GM19193 (cell line): ENCODE results near the gene SLC4A8.

Experiments
- POLR2A ChIP-seq: IDR thresholded peaks from 4 replicates; pipeline ENCODE4 v1.6.1; 2011; ENCODE audit not compliant: insufficient read depth, insufficient read length; ENCODE audit errors: extremely low read depth

SLC4A8 gene

DNA sequence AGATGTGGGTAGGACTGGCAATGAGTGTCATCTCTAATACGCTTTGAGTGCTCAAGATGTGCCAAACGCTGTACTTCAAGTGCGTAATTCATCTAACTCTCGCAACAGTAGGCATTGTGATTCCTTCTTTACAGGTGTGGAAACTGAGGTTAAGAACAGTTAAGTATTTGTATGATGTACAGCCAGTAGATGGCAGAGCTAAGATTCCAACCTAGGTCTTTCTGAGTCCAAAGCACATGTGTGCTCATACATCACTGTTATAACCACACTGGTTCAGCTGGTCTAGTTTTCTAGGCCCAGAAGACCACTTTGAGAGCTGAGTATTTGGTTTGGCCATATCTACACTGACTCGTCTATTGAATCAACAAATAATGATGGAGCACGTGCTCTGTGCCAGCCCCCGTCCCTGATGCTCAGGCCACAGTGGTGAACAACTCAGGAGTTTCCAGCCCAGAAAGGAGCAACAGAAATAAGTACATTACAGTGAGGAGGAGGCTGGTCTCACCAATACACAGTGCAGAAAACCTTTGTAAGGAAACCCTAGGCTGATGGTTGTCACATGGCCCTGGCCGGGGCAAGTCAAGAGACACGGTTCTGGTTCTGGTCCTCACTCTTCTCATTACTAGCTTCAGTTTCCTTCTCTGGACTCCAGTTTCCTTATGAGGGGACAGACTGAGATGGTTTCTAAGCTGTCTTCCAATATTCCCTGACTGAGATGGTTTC lies 97.1 kb downstream of the SLC4A8 start:
- no peak for TF ChIP-seq POLR2A

DNA sequence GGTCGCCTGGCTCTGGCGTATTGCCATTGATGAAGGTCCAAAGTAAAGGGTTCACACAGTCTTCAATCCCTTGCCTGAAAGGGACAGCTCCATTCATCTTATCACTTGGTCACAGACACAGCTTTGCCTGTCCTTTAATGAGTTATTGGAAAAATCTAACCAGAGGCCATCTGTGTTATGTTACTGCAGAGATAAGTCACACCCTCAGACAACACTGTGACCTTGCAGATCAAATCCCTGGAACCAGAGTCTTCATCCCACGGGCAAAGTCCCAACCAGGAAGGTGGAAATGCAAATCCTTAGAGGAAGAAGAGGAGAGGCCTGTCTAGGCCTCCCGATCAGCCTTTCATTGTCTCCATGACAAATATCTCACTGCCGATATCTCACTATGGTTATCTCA lies 98.1 kb downstream of the SLC4A8 start:
- no peak for TF ChIP-seq POLR2A

DNA sequence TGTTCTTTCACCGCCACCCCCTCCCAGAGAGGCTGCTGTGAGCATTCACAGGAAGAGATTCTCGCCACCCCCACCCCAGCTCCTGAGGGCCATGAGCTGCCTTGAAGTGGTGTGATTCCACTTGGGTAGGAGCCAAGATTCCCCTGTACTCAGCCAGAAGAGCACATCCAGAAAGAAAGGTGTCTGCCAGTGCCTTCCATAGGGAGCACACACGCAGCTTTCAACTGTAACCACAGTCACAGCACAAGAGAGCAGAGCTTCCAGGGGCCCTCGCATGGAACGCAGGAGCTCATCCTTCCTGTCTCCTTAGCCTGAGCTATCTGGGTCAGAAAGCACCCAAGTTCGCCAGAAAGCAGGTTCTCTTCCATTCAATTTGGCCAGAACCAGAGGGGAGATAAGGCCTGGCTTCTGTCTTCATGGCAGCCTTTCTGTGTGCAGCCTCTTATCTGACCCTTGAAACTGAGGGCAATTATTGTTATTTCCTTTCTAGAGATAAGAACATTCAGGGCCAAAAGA lies 99.8 kb downstream of the SLC4A8 start:
- TF ChIP-seq POLR2A: no peak

DNA sequence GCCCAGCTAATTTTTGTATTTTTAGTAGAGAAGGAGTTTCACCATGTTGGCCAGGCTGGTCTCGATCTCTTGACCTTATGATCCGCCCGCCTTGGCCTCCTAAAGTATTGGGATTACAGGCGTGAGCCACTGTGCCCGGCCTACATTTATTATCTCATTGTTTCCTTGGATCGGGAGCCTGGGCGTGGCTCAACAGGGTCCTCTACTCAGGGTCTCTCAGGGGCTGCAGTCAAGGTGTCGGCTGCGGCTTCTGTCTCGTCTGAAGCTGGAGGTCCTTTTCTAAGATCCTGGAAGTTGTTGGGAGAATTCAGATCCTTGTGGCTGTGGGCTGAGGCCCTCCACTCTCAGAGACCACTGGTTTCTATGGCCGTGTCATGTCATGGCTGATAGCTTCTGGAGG lies 100.9 kb downstream of the SLC4A8 start:
- no peak for TF ChIP-seq POLR2A

DNA sequence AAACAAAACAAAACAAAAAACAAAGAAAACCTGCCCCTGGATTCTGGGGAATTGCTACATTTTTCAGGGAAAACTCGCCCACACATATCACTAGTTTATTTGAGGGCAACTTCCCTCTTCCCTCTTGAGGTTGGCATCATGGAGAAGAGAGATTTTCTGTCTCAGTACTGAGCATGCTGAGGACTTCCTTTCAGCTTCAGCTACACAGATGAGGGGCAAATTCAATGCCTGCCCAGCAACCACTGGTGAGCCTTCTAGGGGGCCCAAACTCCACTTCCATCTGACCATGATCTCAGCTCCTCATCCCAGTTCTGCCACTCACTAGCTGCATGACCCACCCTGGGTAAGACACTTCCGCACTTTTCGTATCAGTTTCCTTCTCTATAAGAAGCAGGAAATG lies 103.3 kb downstream of the SLC4A8 start:
- TF ChIP-seq POLR2A: no peak

DNA sequence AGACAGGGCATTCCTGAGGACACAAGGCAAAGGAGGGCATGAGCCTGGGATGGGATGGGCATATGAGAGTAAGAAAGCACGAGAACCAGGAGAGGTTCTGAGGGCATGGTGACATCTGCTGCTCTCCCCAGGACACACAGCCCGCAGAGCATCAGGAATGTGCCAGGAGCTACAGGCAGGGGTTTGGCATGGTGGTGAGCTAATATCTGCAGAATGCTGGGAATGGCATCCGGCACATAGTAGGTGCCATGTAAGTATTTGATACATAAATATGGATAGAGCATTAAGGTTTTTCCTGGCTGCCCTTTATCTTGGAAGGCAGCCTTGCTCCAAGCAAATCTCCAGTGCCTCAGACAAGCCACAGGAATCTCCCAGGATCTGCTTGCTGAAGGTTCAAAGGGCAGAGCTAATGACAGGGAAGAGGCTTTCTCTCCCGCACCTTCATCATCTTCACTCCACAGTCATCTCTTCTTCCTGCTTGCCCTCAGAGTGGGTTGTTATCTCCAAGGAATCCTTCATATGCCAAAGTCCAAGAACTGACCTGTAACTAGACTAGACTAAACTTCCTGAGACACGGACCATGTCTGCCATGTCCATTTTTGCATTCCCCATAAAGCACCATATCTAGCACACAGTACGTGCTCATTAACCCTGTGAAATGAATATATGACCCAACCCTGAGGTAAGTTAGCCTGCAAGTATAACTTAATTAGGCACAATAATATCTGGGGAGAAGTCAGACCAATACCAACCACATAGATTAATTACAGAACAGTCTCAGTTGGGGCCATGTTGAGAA lies 104.4 kb downstream of the SLC4A8 start:
- no peak for TF ChIP-seq POLR2A

DNA sequence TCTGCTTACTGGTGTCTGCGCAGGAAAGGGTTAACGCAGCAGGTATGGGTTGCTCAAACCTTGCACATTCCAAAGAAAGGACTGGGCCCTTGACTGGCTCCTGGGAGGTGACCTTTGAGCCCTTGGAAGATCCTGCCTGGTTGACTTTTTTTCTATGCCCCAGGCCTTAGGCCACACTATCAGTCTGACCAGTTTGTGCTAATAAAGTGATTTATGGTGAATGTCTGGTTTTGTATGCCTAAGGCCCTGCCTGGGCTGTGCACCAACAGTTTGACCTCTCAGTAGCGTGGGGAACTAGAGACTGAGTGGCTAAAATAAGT lies 105.0 kb downstream of the SLC4A8 start:
- no peak for TF ChIP-seq POLR2A

DNA sequence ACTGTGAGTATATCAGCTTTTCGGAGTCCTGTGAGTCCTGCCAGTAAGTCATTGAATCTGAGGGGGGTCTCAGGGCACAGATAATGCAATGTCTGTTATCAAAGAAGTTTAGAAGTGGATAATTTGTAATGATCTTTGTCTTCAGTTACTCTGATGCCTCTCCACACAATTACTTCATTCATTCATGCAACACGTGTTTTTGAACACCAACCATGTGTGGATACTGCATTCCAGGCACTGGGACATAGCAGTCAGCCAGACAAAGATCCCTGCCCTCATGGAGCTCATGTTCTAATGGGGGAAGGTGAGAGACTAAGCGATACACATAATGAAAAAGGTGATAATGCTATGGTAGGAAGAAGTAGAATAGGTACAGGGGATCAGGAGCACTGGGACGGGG lies 105.6 kb downstream of the SLC4A8 start:
- TF ChIP-seq POLR2A: no peak

DNA sequence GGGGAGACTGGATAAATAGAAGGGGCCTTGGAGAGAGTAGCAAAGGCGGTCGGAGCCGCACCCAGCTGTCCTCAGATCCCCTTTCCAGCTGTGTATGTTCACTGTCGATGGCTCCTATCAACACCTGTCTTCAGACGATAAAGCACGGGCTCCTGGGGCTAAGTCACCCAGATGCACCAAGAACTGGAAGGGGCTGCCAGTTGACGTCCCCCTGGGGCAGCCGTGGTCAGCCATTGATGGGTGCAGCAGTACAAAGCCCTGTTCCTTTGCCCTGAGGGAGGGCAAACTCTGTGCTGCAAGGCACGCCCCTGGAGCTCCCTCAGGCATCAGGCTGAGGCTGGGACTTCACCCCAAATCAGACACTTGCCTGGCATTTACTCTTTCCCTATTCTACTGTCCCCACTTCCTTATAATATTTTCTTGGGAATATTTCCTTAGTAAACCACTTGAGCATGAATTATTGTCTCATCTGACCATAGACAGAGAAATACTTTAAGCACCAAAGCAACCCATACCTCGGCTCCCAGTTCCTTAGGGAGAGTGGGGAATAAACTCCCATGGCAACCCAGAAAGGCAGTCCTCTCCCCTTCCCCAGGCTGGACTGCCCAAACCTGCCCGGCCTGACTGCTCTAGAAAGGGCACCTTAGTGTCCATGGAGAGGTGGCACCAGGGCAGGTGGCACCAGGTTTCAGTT lies 106.8 kb downstream of the SLC4A8 start:
- no peak for TF ChIP-seq POLR2A

DNA sequence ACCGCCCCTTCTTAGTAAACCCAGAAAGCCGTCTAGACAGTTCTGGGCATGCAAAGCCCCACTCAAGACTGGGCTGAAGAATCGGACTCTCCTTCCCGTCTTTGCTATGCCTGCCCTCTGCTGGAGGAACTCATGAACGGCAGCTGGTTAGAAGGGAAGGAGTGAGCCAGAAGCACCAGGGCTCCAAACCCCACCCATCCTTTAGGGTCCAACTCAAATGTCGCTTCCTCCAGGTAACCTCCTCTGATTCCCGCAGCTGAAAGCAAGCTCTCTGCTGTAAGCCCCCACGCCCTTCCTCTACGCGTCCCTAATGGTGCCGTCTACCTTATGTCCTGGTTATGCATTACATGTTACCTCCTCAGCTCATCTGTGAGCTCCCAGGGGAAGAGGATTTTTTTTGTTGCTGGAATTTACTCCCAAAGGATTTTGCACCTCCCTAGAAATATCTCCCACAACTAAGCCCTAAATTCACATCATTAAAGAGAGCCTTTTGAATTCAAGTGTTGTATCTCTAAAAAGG lies 107.4 kb downstream of the SLC4A8 start:
- no peak for TF ChIP-seq POLR2A

DNA sequence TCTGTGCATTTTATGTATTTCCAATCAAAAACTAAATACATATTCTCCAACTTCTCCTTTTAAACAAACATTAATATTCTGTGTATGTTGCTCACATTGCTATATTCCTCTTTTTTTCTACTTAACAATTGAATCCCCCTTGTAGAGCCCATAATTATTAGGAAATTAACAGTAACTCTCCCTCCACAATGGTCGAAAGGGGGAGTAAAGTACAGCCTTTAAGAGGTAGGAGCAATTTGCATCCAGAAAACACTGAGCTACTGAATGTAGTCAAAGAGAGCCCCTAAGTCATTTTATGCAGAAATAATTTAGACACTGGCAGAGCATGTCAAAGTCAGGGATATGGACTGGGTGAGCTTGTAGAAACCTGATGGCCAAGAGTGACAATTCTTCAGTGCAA lies 109.2 kb downstream of the SLC4A8 start:
- TF ChIP-seq POLR2A: no peak

DNA sequence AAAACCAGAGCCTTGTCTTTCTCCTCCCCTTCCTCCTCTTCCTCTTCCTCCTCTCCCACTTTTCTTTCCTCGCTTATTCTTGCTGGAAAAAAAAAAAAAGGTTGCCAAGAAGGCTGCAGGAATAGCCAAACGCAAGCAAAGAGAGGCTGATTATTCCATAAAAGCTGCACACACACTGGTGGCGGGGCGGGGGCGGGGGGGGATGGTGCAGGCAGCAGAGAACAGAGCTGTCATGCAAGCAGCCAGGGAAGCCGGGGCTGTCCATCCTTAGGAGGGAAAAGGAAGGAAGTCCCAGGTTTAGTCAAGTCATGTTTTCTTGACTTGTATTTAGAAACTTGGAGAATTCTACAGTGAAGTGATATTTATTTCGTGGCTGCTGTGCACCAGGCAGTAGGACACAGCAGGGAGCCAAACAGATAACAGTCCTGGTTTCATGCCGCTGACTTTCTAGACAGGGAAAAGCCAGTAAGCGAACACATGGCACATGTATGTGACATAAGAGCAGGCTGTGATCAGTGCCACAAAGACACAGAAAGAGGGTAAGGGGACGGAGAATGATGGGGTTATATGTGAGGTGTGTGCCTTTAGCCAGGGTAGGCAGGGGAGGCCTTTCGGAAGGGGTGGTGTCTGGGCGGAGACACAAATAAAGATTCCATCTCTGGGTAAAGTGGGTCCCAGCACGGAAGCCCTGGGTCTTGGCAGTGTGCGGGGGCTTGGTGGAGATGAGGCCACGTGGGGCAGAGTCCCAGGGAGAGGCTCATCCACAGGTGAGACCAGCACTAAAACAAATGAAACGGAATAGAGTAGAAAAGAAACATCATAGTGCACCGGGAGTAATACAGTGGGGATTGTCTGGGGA lies 109.8 kb downstream of the SLC4A8 start:
- TF ChIP-seq POLR2A: no peak

DNA sequence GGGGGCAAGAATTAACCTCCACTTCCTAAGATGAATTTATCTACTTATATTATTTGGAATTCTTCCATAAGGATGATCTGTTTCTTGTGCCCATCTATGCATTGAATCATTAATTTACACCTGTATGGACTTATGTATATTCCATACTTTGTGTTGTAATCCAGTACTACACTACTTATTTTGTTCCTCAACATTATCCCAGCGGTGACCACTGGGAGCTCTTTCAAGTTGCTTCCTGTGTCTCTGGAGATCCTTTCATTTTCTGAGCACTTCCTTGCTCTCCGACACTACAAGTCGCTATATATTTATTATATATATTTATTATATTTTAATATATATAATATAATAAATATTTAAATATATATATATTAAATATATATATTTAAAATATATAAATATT lies 111.5 kb downstream of the SLC4A8 start:
- TF ChIP-seq POLR2A: no peak

DNA sequence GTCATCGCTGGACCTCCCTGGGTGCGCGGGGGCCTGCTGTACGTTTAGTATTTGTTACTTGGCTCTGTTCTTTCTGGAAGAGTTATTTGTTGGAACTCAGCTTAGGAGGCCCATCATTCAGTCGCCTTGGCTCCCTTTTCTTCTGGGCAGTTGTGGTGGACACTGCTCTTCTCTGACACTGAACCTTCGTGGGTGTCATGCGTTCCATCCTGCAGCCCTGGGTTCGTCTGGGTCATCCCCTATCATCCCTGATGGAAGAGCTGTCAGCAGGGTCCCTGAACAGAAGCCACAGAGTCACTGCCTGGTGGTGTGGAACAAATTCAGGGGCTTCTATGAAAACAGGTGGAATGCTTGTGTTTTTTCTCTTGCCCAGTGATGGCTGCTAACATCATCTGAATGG lies 113.5 kb downstream of the SLC4A8 start:
- no peak for TF ChIP-seq POLR2A

DNA sequence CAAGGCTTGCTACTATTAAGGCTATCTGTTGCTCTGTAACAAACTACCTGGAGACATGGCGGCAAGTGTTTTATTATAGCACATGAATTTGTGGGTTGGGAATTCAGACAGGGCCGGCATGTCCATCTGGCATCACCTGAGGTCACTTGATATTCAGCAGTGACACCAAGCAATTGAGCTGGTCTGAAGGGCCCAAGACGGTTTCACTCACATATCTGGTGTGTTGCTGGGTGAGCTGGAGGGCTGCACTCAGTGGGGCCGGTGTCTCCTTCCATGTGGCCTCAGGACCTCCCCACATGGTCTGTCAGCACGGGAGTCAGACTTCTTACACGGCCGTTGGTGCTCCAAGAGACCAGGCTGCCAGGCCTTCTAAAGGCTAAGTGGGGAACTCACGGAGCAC lies 114.0 kb downstream of the SLC4A8 start:
- TF ChIP-seq POLR2A: no peak

DNA sequence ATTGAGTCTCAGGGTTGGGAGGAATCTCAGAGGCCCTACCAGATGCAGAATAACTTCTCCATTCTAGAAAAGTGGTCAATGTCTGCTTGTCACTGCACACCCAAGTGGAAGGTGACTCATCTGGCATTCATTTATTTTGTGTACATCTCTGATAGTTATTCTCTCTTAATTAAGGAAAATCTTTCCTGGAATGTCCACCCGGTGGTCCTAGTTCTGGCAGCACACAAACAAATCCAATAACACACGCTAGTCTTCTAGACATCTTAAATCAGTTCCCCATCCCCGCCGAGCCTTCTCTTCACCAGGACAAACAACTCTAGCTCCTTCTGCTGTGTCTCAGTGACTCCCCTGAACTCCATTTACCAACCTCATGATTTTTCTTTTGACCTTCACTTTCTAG lies 116.4 kb downstream of the SLC4A8 start:
- TF ChIP-seq POLR2A: no peak

DNA sequence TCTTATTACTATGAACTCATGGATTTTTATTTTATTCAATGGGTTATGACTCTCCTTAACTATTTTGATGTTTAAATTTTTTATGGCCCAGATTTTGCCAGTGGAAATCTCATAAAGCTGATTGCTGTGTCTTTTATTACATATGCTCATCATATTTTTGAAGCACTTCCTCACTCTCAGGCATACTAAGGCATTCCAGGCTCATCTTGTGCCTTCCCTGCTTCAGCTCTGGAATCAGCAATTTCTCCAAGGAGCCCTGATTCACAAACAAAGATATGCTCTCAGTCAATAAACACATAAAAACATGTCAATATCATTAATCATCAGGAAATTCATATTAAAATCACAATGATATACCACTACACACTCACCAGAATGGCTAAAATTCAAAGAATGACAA lies 121.5 kb downstream of the SLC4A8 start:
- TF ChIP-seq POLR2A: no peak
